Fibroblast of lung (primary cell): ENCODE results near the gene TM2D1.

Experiments
- CTCF ChIP-seq, 2 donors: IDR thresholded peaks in 1 of 2; conservative IDR thresholded peaks in 1 of 2; 1 replicate in 1 of 2; 2 replicates in 1 of 2; pipeline ENCODE4 v1.5.1; 2011 to 2012; ENCODE audit warnings: low read length in 2 of 2, control low read depth in 1 of 2, inconsistent platforms in 1 of 2, low read depth in 1 of 2, mild to moderate bottlenecking in 1 of 2
- EZH2 ChIP-seq: IDR thresholded peaks from 2 replicates; pipeline ENCODE4 v1.5.1; 2012; ENCODE audit warnings: low read length, control low read depth, mild to moderate bottlenecking; ENCODE audit errors: missing control alignments

- TF ChIP-seq CTCF (conservative IDR thresholded peaks at IDR 0.05 in 1 of 2, IDR thresholded peaks at IDR 0.05 in 1 of 2; ENCODE audit: low read depth in 1 of 2, low read length in 2 of 2) = no peak
- no peak for TF ChIP-seq EZH2
Measured at GRCh38 chr1:61732726-61733125, 7.8 kb upstream of the TM2D1 start.
